Measurements from ENCODE around the gene SLC1A1.

Gene SLC1A1

DNA sequence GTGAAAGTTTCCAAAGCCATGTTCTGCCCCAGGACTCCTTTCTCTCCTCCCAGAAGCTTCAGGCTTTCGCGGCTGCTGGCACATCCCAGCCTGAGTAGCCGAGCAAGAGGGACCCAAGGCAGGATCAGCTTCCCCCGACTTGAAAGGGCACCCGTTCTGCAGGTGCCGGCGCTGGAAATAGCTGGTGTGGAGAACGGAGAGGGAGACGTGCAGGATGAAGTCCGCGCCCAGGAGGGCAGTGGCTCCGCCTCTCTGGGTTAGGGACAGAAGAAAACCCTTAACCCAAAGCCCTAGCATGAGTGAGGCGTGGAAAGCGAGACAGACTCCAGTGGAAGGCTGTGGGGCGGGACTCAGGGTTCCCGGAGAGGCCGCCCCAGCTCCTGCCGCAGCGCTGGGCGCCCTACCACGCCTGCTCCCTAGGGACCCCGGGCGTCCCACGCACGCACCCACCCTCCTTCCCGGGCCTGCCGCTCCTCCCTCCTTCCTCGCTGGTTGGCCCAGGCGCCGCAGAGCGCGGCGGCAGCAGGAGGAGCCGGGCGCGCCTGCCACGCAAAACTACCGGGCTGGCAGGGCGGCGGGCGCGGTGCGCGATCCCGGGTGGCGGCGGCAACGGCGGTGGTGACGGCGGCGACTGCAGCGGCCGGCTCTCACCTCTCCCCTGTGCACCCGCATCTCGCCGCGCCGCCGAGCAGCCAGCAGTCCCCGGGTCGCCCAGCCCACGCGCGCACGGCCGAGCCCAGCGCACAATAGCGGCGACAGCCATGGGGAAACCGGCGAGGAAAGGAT is at the start of gene SLC1A1:
TSS of gene SLC1A1 (plus strand) at position 550 of the 786 bp plus-strand sequence. CDS start at position 762, 212 bp downstream.
- DNase-seq (ENCODE audit: low read depth in 2 of 2), result no peak

DNA sequence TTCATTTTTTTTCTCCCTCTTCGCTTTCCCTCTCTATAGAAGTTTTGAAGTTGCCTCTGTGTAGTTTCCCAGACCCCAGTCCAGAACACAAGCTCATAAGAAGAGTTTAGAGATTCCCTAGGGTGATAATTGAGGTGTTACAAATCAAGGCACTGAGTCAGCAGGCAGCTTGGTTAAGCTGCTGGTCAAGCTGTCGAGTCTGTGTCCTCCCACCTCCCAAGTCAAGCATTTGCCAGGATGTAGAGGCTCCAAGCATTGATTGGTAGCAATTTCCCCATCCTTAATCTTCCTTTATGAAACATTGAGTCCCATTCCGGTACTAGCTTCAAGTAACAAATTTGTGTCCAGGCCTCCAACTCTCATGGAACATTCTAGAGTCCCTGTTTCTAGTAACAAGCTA is 47.5 kb upstream of the SLC1A1 start:
- DNase-seq (ENCODE audit: low read depth in 2 of 2), result no peak

DNA sequence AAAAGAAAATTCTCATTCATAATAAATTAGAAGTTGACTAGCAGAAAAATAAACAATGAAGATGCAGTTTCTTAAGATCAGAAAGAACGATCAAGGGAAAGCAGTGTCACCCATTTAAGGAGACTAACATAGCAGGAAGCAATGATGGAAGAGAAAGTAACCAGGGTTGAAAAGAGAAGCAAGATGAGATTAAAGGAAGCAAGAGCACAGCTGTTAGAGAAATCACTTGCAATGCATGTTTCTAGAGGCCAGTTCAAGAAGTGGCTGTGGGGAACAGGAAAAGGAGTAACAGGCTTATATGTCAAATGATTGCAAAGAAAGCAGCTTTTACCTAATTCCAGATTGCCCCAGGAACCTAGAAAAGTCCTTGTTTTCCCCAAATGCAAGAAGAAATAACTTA is 46.8 kb upstream of the SLC1A1 start:
- DNase-seq (ENCODE audit: low read depth in 2 of 2), result no peak

GRCh38 chr9:4461437-4461836 is 28.8 kb upstream of the SLC1A1 start:
- DNase-seq (ENCODE audit: low read depth in 2 of 2), result no peak

GRCh38 chr9:4463824-4464223 is 26.4 kb upstream of the SLC1A1 start:
- DNase-seq (ENCODE audit: low read depth in 2 of 2), result no peak

GRCh38 chr9:4464911-4465513 is 25.3 kb upstream of the SLC1A1 start:
- no peak for DNase-seq (ENCODE audit: low read depth in 2 of 2)

- no peak for DNase-seq (ENCODE audit: low read depth in 2 of 2)
These were observed 24.4 kb upstream of the SLC1A1 start for GRCh38 chr9:4465910-4466309.

DNA sequence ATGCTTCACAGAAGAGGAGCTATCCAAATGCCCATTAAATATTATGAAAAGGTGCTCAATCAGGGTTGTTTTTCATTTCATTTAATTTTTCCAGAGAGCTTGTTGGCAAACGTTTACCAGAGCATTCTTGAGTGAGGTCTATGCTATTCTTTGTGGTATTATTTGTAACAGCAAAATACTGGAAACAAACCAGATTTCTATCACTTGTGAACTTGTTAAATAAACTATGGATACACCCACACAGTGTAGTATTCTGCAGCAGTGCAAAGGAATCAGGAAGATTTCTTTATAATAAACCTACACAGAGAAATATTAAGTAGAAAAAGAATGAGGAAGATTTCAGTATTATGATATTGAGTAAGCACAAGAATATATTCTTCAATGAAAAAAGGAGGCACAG is 15.0 kb upstream of the SLC1A1 start:
- no peak for DNase-seq (ENCODE audit: low read depth in 2 of 2)

DNA sequence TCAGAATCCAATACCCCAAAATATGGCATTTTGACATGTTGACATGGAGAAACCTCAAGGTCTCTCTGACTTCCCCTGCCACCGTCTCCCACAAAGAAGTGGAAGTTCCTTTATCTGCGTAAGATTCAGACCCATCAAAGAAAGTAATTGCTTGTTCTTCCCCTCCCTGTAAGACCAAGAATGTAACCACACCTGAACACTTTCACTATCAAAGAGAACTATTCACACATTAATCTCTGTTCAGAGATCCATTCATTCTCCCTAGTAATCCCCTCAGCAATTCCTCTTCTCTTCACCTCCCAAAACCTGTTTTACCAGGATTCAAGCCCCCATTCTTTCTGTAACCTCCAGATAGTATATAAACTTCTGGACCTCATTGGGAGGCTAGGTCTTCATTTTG is 4.1 kb upstream of the SLC1A1 start:
- no peak for DNase-seq (ENCODE audit: low read depth in 2 of 2)

DNA sequence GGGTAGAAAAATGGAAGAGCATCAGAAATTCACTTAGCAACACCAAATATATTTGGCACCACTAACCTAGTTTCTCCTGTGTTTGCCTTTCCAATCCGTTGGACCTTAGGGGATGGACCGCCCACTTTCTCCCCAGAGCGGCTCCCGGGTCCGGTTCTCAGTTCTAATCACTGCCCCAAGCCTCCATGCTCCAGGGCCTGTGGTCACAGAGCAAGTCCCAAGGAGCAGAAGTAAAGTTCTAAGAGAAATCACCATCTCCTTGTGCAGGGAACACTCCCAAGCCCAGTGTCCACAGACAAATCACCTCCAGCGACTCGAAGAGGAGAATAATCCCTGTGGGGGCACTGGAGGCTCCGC is 728 bp upstream of the SLC1A1 start:
- DNase-seq (ENCODE audit: low read depth in 2 of 2), result no peak

DNA sequence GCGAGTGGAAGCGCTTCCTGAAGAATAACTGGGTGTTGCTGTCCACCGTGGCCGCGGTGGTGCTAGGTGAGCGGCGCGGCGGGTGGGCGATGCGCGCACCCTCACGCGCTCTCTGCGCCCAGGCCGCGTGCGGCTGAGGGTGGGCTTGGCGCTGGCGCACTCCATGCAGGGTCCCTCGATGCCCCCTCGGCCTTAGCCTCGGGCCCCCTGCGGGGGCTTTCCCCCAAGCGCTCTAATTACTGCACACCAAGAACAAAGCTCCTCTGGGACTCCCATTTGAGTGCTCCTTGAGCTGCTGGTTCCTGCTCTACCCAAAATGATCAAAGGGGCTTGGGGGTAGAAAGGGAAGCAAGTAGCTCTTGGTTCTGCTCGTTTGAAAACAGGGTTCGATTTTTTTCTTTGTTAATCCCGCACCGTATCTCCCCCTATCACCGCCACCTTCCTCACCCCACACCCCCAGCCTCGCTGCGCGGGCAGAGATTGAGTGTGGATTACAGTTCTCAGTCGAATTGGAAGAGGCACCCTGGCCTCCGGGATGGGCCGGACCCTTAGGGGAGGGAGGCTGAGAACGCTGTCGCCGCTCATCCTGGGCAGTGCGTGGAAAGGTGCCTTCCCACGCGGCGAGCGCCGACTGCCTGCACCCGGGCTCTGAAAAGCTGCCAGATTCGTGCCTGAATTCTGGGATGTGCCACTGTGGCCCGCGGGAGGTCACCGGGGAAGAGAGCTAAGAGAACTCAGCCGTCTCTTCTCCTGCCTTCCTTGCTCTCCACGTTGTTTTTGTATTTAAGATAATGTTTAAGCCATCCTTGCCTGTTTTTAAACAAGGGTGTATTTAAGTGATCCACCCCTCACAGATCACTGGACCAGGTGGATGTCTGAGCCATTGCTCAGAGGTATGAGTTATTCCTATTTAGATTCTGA is 697 bp downstream of the SLC1A1 start:
- DNase-seq (ENCODE audit: low read depth in 2 of 2), result no peak

DNA sequence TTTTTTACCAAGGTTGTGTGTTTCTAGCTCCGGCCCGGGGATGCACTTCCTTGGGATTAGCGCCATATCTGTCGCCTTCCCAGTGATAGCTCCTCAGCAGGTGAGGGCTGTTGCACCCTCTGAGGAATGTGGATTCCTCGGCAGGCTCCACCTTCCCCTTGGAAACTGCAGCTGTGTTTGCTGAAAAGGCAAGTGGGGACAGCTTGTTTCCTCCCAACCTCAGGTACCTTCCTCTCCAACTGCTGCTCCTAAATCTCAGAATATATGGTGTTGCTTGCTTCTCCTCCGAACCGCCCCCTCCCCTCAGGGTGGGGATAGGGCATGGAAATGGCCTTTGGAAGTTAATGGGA is 1.3 kb downstream of the SLC1A1 start:
- no peak for DNase-seq (ENCODE audit: low read depth in 2 of 2)

- DNase-seq (ENCODE audit: low read depth in 2 of 2), result no peak
These were observed 4.1 kb downstream of the SLC1A1 start for GRCh38 chr9:4494332-4494731.

GRCh38 chr9:4494806-4495205 is 4.5 kb downstream of the SLC1A1 start:
- no peak for DNase-seq (ENCODE audit: low read depth in 2 of 2)

GRCh38 chr9:4495537-4495936 is 5.3 kb downstream of the SLC1A1 start:
- no peak for DNase-seq (ENCODE audit: low read depth in 2 of 2)

GRCh38 chr9:4496497-4496896 is 6.2 kb downstream of the SLC1A1 start:
- DNase-seq (ENCODE audit: low read depth in 2 of 2), result no peak

GRCh38 chr9:4497395-4497794 is 7.1 kb downstream of the SLC1A1 start:
- no peak for DNase-seq (ENCODE audit: low read depth in 2 of 2)

- no peak for DNase-seq (ENCODE audit: low read depth in 2 of 2)
These were observed 7.6 kb downstream of the SLC1A1 start for GRCh38 chr9:4497855-4498254.

GRCh38 chr9:4499917-4500316 is 9.6 kb downstream of the SLC1A1 start:
- no peak for DNase-seq (ENCODE audit: low read depth in 2 of 2)

- DNase-seq (ENCODE audit: low read depth in 2 of 2), result no peak
These were observed 10.9 kb downstream of the SLC1A1 start for GRCh38 chr9:4501147-4501507.

GRCh38 chr9:4502444-4502843 is 12.2 kb downstream of the SLC1A1 start:
- no peak for DNase-seq (ENCODE audit: low read depth in 2 of 2)

GRCh38 chr9:4503103-4503502 is 12.8 kb downstream of the SLC1A1 start:
- no peak for DNase-seq (ENCODE audit: low read depth in 2 of 2)

DNA sequence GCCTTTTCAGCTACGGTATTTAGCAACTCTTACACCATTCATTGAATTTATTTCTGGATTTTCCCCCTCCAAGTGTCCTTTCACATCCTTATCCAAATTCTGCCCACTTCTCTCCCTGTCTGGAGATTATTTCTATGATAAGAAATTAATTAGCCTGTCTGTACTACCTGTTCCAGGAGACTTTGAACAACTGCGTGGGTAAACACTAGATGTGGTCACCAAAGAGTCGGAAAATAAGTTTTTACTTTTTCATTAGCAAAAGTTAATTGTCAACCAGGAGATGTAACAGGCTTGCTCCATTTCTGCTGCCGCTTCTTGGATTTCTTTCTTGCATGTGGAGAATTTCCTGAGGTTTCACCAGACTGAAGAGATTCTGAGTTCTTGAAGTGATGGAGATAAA is 14.0 kb downstream of the SLC1A1 start:
- DNase-seq (ENCODE audit: low read depth in 2 of 2), result no peak

All from fibroblast of skin of left biceps (primary cell).